ENCODE data around the gene SRSF8. TPM values are rescaled to one million over a fixed set of nuclear protein-coding genes. Genes with fewer than 3 reads are reported as not detected.

Gene SRSF8
- total RNA-seq, 1 experiment from 2014 or later: 48.5 TPM

GRCh38 chr11:95119361-95120060, 52.8 kb downstream of the SRSF8 start:
- H3K27me3 Mint-ChIP-seq (ENCODE audit: insufficient read depth, unreplicated experiment): no peaks in the 10 kb centered on the region
- H3K36me3 Mint-ChIP-seq (ENCODE audit: insufficient read depth, unreplicated experiment): no peaks in the 10 kb centered on the region
- H3K27ac Mint-ChIP-seq (ENCODE audit: low read depth, unreplicated experiment): peak overlapping the region; percentile 76
- no peak for TF ChIP-seq CTCF (IDR thresholded peaks at IDR 0.05; ENCODE audit: unreplicated experiment)
- ChIA-PET POLR2A (interaction anchor here (0.7 to 6.0 kb wide), 10 partner anchors 11 to 669 kb away, joined by 3 to 47 read pairs (median 4); partner anchors contain the start of gene SRSF8), CTCF (interaction anchor here (0.6 to 1.7 kb wide), 7 partner anchors 13 to 311 kb away, joined by 3 to 9 read pairs (median 5); no protein-coding TSS in a partner anchor)
- peaks cover 7% of the 10 kb centered on the region for H3K9me3 Mint-ChIP-seq (ENCODE audit: unreplicated experiment)
- H3K4me3 Mint-ChIP-seq (ENCODE audit: unreplicated experiment): no peak overlapping the region
- BruUV-seq (replicated peaks): no TSS peak
- intact Hi-C loops (cut with micrococcal nuclease): no loop called here
- peak; percentile 40 for DNase-seq (ENCODE audit: unreplicated experiment)
- H3K4me1 Mint-ChIP-seq (ENCODE audit: insufficient read depth, unreplicated experiment): peaks cover 22% of the 10 kb centered on the region

Other genes starting within 250 kb of the SRSF8 start
- 59.6 and 61.9 TPM in 2 replicates for gene CWC15, start 93.4 kb upstream of the SRSF8 start, total RNA-seq (2022)
- gene KDM4D, start 93.2 kb upstream of the SRSF8 start, total RNA-seq (2022): 1.1 and 1.3 TPM in 2 replicates
- gene KDM4E, start 41.7 kb upstream of the SRSF8 start, total RNA-seq (2022): not detected in 2 replicates
- not detected in 2 replicates for gene KDM4F, start 17.5 kb upstream of the SRSF8 start, total RNA-seq (2022)
- gene ENDOD1, start 22.9 kb downstream of the SRSF8 start, total RNA-seq (2022): 10.8 and 11.4 TPM in 2 replicates
- gene SESN3, start 164.3 kb downstream of the SRSF8 start, total RNA-seq (2022): 3.0 and 6.3 TPM in 2 replicates